ENCODE measurements around the gene TRIM7. TPM values are rescaled to one million over a fixed set of nuclear protein-coding genes. Genes with fewer than 3 reads are reported as not detected.

The TRIM7 gene
- total and polyA plus RNA-seq, 9 of the 15 experiments (the other 6 are each of a cell fraction or from before 2014, with no cell fraction given) = 2.6 to 14.9 (median 8.9) TPM

DNA sequence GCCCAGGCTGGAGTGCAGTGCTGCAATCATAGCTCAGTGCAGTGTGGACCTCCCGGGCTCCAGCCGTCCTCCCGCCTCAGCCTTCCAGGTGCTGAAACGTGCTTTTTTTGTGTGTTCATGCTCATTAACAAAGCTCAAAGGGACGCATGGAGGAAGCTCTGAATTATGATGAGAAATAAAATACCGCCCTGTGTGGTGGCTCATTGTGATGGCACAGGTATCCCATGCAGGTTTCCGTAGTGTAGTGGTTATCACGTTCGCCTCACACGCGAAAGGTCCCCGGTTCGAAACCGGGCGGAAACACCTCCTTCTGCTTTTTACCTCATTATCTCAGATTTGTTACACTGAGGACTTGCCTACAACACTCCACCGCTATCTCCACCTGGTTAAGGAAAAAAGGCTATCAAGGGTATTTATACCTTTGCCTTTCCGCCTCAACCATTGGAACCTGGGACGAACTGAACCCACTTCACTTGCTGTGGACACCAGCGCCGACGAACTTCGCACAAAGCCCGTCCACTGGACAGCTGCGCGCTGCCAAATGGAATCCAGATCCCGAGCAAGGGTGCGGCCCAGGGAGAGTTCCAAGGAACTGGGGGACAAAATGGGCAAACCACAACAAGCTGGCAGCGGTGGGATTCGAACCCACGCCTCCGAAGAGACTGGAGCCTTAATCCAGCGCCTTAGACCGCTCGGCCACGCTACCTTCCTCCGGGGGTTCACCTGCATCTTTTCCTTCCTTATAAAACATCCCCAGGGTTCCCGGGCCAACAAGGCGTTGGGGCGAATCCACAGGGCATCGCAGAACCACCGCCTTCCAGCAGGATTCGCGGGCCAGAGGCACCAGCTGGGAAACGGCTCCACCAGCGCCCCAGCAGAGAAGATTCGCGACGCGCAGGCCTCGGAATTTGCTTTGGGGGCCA lies 31.3 kb downstream of the TRIM7 start:
- POLR2A ChIA-PET = interaction anchor here (0.6 to 2.9 kb wide), 8 partner anchors 10 to 370 kb away, joined by 3 to 25 read pairs (median 4); no protein-coding TSS in a partner anchor
- Histone ChIP-seq H3K36me3 (ENCODE audit: control insufficient read depth, insufficient read depth, low read length) (no peaks in the 10 kb centered on the region), H3K4me2 (ENCODE audit: insufficient read depth, low read length) (peak overlapping the region; percentile 93), H3K9me1 (ENCODE audit: control insufficient read depth, insufficient read depth, low read length) (no peaks in the 10 kb centered on the region), H3K27me3 (ENCODE audit: control insufficient read depth in 2 of 2, insufficient read depth in 2 of 2, low read length in 2 of 2) (no peaks in the 10 kb centered on the region), H3K9ac (ENCODE audit: insufficient read depth in 1 of 2, low read depth in 2 of 2, low read length in 2 of 2) (peak overlapping the region; percentile 79 to 87), H3K4me3 (peak overlapping the region; percentile 50), H3K27ac (ENCODE audit: extremely low read depth, low read depth, low read length) (peak overlapping the region; percentile 75), H3K4me1 (replicated peaks in 1 of 2; ENCODE audit: control insufficient read depth in 2 of 2, insufficient read depth in 2 of 2, low read length in 2 of 2) (peaks cover 21 to 43% of the 10 kb centered on the region in 2 experiments; a peak in 4 of 5 replicates), H3K9me3 (replicated peaks; ENCODE audit: control insufficient read depth, insufficient read depth, low read depth, low read length) (no peaks in the 10 kb centered on the region), H3K79me2 (ENCODE audit: control insufficient read depth, insufficient read depth, low read length) (no peaks in the 10 kb centered on the region), H4K20me1 (replicated peaks; ENCODE audit: control insufficient read depth, insufficient read depth, low read length) (no peaks in the 10 kb centered on the region), H2AFZ (ENCODE audit: low read depth, low read length) (peak overlapping the region; percentile 99)
- 44% methylated on average over 50 of the region's 50 CpGs for WGBS (ENCODE audit: insufficient coverage, low coverage, missing lambda C conversion rate)
- CTCF ChIA-PET (ENCODE audit: low intra/inter-chr PET ratio) = interaction anchor here (0.6 kb wide), 1 partner anchor 40 kb away, joined by 3 read pairs; no protein-coding TSS in a partner anchor
- BruUV-seq (replicated peaks) = no TSS peak
- ATAC-seq (peak; percentile 42), DNase-seq (ENCODE audit: extremely low read depth in 1 of 4, low spot score in 3 of 4) (peak; percentile 36 to 87 (median 44)), FAIRE-seq (peak; percentile 11)
- intact Hi-C loops (cut with micrococcal nuclease) (loop anchor here (2.0 to 5.0 kb wide), 2 partner anchors 15 to 44 kb away; no protein-coding TSS in a partner anchor), in situ Hi-C loops (cut with MboI) (no loop called here)
- TF ChIP-seq JUNB (CRISPR knock-in tag; conservative IDR thresholded peaks at IDR 0.05) (no peak), SRF (CRISPR knock-in tag; IDR thresholded peaks at IDR 0.05) (no peak), SIRT6 (IDR thresholded peaks at IDR 0.05; ENCODE audit: low read depth, low read length) (no peak), ESRRA (IDR thresholded peaks at IDR 0.05; ENCODE audit: borderline replicate concordance, low read depth) (0 out of 2 replicates have a peak, but pooled peaks have one; percentile 13), ZFP36 (IDR thresholded peaks at IDR 0.05; ENCODE audit: low read depth, low read length, partially characterized antibody) (no peak), DACH1 (IDR thresholded peaks at IDR 0.05; ENCODE audit: partially characterized antibody) (no peak), BCL6 (CRISPR knock-in tag; IDR thresholded peaks at IDR 0.05) (no peak), BACH1 (tag; IDR thresholded peaks at IDR 0.05) (no peak), CCNT2 (IDR thresholded peaks at IDR 0.05; ENCODE audit: borderline replicate concordance, extremely low read depth, insufficient read length, low read depth, low read length) (no peak), DIDO1 (tag; IDR thresholded peaks at IDR 0.05; ENCODE audit: low read depth) (no peak), NR4A1 (CRISPR knock-in tag; IDR thresholded peaks at IDR 0.05) (no peak), NR4A1 (tag; IDR thresholded peaks at IDR 0.05) (no peak), TEAD4 (IDR thresholded peaks at IDR 0.05; ENCODE audit: low read length) (peak; percentile 75), TEAD4 (CRISPR knock-in tag; IDR thresholded peaks at IDR 0.05; ENCODE audit: borderline replicate concordance) (no peak), C11orf30 (IDR thresholded peaks at IDR 0.05; ENCODE audit: low read depth) (no peak)
- TF ChIP-seq, protein P1, sequence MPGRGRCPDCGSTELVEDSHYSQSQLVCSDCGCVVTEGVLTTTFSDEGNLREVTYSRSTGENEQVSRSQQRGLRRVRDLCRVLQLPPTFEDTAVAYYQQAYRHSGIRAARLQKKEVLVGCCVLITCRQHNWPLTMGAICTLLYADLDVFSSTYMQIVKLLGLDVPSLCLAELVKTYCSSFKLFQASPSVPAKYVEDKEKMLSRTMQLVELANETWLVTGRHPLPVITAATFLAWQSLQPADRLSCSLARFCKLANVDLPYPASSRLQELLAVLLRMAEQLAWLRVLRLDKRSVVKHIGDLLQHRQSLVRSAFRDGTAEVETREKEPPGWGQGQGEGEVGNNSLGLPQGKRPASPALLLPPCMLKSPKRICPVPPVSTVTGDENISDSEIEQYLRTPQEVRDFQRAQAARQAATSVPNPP (IDR thresholded peaks at IDR 0.05; ENCODE audit: borderline replicate concordance, insufficient read depth, insufficient read length) = no peak
- TF ChIP-seq, protein P2, sequence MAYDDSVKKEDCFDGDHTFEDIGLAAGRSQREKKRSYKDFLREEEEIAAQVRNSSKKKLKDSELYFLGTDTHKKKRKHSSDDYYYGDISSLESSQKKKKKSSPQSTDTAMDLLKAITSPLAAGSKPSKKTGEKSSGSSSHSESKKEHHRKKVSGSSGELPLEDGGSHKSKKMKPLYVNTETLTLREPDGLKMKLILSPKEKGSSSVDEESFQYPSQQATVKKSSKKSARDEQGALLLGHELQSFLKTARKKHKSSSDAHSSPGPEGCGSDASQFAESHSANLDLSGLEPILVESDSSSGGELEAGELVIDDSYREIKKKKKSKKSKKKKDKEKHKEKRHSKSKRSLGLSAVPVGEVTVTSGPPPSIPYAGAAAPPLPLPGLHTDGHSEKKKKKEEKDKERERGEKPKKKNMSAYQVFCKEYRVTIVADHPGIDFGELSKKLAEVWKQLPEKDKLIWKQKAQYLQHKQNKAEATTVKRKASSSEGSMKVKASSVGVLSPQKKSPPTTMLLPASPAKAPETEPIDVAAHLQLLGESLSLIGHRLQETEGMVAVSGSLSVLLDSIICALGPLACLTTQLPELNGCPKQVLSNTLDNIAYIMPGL (CRISPR knock-in tag; IDR thresholded peaks at IDR 0.05) = no peak
- TF ChIP-seq, protein P3, sequence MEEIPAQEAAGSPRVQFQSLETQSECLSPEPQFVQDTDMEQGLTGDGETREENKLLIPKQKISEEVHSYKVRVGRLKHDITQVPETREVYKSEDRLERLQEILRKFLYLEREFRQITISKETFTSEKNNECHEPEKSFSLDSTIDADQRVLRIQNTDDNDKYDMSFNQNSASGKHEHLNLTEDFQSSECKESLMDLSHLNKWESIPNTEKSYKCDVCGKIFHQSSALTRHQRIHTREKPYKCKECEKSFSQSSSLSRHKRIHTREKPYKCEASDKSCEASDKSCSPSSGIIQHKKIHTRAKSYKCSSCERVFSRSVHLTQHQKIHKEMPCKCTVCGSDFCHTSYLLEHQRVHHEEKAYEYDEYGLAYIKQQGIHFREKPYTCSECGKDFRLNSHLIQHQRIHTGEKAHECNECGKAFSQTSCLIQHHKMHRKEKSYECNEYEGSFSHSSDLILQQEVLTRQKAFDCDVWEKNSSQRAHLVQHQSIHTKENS (CRISPR knock-in tag; IDR thresholded peaks at IDR 0.05) = no peak
